UCSD-AML1 (cell line): ENCODE data around the gene CEP128.

Experiments
- DNase-seq: peaks from one replicate; lab custom pipeline; 2025; ENCODE audit not compliant: unreplicated experiment; lab: John Stamatoyannopoulos, UW

Gene CEP128

DNA sequence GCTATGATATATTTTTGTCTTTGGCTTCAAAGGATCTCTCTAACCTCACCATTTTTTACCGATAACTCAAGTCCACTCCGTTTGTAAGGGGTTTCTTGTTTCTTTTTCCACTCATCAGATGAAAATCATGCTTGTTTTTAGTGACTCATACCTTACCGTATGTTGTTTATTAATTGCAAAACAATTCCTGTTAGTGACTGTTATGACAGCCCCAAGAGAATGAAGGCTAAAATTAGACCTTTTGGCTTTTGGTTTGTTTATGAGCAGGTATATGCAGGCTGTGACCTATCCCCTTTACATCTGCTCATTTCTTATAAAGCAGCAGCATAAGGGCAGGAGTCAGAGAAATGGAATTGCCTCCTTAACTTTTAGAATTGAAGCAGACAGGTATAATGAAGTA, 319.8 kb downstream of the CEP128 start:
- DNase-seq: no peak

DNA sequence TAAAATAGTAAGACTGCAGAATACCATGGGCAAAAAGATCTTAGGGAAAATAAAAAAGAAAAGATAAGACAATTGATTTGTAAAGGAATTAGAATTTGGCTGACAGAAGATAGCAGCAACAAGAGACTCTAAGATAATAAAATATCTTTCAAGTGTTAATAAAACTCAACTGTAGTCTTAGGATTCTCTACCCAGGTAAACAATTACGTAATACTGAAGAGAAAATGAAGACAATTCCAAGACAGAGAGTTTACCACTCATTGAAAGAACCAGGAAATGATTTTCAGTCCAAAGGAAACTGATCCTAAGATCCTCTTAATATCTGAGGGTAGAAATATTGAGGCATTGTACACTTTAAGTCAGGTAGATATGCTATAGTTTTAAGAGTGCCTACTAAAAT, 321.1 kb downstream of the CEP128 start:
- no peak for DNase-seq

DNA sequence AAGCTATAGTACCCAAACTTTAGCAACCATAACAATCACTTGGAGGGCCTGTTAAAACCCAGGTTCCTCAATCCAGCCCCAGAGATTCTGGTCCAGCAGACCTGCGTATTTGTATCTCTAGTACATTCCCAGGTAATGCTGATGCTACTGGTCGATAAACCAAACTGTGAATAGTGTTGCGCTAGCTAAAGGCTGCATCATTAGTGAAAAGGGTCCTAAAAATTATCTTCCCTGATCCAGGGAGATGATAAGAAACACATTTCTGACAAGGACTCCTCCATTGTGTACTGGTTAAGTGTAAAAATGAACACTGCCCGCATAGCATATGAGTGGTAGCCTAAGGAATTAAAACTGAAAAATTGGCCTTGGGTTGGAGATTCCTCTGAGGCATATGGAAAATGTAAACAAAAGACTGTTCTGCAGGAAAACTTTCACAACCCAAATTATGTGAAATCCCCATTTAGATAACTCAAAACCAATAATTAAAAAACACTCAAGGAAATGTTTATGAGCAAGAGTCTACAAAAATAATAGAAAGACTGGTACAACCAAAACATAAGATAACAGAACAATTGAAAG, 322.7 kb downstream of the CEP128 start:
- DNase-seq: no peak

DNA sequence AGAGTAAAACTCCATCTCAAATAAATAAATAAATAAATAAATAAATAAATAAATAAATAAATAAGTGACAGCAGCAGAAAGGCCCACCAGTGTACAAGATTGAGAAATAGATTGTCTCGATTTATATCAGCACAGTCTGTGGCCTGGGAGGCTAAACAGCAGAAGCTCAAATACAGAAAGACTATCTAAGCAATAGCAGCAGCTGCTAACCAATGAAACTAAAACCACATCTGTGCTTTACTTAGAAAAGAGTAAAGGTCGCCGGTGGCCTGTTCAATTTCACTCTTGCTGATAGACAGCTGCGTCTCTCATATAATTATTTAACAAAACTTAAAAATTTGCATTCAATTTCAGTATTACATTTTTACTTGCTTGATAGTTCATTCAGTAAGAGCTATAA, 325.7 kb downstream of the CEP128 start:
- no peak for DNase-seq

DNA sequence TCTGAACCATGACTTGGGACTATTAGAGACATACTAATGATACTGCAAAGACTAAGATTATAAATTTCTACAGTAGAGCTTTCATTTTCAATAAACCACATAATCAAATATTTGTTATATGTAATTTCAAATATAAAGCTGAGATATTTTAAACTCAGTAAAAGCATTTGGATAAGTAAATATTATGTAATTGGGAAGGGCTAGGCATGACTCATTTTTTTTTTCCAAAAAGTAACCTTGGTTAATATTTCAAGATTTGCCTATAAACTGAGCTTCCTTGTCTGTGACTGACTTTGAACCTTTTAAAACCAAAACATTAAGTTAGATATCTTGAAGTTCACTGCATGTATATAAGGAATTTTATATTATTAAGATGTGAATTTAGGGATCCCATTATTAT, 332.5 kb downstream of the CEP128 start:
- DNase-seq: no peak

DNA sequence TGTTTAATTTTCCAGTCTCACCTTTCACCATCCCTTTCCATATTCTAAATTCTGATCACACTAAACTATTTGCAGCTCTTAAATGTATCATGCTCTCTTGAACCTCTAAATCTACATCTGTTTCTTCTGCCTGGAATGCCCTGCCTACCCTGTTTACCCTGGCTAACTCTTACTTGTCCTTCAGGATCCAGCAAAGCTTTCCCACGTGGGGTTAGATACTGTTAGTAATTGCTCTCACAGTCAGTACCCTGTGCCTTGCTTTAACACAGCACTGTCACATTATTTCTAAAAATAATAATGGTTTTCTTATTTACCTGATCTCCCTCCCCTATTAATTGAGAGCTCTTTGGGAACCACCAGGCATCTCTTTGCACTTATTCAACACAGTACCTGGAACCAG, 333.0 kb downstream of the CEP128 start:
- no peak for DNase-seq

DNA sequence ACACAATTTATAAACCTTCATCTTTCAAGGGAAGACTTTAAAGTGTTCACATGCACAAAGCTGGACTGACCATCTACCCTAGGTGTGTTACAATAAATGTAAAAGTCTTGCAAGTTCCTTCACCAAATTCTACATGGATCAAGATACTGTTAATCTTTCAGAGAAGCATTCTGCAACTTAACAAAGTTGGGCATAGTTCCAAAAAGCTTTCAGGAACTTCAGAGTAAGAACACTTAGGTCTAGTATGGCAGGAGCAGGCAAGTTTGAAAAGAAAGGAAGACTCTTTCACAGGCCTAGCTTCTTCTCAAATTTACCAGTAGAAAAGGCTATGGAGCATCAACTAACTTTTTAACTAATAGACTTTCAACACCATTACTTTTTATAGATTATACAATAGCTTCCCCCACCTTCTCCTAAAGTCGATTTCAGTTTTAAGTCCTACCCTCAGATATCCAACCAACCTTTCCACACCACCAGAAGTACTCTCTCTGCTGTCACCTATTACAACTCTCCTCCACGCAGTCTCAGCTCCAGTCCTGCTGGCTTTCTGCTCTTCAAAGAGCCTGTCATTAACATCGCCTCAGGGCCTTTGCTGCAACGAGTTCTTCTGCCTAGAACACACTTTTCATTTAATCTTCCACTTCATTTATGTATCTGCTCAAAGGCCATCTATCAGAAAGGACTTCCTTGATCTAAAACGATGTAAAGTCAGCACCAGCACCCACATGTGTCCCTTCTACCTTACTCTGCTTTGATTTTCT, 333.9 kb downstream of the CEP128 start:
- peak; percentile 8 for DNase-seq

DNA sequence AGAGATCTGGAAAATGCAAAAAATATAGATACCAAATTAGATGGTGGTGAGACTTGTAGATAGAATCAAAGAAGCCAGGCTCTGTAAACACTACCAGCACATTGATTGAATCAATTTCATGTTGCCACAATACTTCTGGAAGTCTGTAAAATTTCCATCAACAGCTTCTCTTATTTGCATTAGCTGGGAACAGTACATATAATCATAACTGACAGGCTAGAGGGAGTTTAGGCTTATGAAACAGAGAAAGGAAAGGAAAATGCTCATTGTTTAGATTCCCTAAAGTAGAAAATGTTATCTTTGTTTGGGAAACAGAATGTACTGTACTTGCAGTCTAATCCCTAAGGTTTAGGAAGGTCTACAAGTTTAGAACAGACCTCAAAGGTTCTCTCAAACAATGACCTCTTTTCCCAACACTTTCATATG, 335.2 kb downstream of the CEP128 start:
- DNase-seq: no peak

DNA sequence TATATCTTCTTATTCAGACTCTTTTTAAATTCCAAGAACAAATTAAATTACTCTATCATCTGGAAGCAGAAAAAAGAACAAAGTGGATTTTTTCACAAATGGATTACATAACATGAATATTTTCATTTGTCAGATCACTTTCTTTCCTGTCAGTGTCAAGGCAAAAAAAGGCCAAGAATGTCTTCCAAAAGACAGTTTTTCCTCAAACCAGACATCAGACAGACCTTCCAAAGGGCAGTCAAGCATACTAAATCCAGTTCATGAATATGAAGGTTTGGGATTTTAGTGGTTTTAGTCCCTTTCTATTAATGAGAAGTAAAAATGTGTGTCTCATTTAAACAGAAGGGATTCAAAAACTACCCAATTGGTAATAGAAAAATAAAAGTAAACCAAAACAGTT, 336.0 kb downstream of the CEP128 start:
- DNase-seq: no peak

DNA sequence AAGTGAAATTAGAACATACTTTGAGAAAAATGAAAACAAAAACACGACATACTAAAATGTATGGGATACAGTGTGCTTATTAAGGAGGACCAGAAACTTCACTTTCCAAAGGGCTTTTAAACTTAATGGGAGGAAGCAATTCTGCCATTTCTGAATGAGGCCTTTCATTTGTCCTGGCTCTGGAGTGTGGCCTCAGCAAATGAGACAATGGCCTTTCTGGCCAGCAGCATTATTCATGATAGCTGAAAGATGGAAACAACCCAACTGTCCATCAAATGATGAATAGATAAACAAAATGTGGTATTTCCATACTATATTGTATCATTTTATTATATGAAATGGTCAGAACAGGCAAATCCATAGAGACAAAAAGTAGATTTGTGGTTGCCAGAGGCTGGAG, 338.6 kb downstream of the CEP128 start:
- no peak for DNase-seq

DNA sequence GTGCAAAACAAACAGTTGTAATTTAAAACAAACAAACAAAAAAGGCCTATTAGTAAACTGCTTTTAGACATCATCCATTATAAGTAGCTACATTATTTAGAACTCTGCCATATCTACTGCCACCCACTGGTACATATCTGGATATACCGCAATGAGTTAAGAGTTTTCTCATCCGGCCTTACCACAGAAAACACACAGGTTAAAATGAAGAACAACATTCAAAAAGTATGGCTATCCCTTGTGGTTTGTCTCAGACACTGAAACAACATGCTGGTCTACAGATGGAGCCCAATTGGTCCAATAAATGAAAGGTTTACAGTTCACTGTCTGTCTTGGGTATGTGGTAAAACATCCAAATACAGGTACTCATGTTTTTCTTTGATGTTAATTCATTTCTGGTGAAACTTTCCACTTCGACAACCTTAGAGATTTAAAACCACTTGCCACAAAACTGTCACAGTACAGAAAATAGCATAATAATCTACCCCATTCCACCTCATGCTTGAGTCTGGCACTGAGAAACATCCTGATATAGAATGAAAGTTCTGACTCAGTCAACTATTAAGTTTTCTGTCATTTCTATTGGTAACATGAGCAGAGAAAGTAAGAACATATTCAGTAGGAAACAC, 354.3 kb downstream of the CEP128 start:
- no peak for DNase-seq

DNA sequence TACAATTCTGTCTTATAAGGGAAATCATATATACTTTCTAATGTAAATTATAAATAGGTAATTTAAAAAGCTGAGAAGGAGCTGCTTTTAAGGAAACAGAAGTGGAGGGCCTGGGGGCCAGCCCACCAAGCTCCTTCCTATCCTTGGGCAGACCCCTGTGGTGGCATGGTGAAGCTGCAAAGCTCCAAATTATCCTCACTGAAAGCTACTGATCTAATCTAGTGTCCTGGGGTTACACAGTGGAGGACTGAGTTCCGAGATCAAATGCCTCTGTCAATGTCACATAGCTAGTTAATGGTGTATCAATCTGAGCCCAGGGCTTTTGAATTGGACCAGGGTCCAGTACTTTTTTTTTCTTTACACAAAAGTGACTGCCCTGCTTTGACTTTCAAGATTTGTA, 355.4 kb downstream of the CEP128 start:
- DNase-seq: no peak

DNA sequence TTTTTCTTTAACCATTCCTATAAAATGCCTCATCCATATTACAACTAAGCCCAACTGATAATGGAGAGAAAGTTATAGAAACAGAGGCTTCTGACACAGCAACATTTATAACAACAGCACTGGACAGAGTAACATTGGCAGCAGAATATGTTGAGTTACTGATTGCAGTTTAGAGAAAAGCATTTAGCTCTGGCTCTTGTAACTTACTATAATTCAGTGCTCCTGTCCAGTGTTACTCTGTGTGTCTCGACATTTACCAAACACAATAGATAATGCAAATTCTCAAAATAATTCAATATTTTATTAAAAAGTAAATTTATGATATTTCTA, 356.1 kb downstream of the CEP128 start:
- DNase-seq: no peak

DNA sequence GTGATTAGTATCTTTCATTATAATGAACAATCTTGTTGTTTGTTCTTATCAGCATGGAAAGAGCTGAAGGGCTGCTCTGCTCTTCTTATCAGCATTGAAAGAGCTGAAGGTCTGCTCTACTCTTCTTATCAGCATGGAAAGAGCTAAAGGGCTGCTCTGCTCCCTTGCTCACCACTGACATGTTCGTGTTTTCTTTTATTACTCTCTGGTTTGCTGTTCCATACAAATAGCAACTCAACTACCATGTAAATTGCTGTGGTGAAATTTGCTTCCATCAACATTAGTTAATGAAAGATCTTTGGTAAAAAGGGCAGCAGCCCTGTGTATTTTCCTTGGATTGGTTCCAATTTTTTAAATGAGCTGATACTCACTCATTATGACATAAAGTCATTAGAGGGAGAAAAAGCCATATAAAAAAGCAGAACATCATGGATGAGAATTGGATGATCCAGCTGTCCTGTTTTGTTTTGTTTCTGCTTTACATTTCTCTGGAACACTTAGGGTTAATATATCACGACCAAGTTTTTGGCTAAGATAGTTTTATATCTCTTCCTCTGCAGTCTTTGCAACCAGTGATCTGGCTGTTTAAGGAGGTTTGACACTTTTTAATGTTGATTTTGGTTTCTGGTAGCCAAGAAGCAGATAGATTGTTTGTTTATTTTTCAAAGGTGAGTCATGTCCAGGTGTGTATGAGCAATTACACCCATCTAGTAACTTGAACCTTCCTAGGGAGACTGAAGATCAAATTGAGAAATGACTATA, 356.6 kb downstream of the CEP128 start:
- DNase-seq: no peak

DNA sequence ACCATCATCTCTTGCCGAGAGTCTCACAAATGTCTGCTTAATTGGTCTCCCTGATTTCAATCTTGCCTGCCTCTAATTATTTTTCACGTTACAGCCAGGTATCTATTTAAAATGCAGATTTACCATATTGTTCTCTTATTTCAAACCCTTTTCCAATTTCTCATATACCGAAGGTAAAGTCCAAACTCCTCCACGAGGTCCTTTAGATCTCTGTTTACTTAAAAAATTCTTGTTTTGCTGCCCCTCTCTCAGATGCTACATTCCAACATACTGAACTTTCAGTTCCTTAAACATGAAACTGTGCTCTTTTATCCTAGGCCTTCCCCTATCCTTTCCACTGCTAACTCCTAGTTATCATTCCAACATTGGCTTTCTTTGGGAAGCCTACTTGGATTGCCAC, 363.9 kb downstream of the CEP128 start:
- no peak for DNase-seq

DNA sequence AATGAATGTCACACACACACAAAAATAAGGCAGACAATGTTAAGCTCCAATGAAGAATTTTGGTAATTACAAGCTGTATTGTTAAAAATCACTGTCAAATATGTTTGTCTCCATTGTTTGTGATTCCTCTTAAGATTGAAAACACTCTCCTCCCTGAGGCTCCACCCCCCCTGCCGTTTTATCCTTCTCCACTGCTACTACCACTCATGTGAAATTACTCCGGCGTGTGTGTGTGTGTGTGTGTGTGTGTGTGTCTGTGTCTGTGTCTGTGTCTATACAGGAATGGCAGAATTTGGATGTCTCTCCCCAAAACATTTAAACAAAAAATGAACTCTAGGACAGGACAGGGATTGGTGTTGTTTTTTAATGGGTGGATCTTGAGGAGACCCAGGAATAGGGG, 365.1 kb downstream of the CEP128 start:
- DNase-seq: no peak

DNA sequence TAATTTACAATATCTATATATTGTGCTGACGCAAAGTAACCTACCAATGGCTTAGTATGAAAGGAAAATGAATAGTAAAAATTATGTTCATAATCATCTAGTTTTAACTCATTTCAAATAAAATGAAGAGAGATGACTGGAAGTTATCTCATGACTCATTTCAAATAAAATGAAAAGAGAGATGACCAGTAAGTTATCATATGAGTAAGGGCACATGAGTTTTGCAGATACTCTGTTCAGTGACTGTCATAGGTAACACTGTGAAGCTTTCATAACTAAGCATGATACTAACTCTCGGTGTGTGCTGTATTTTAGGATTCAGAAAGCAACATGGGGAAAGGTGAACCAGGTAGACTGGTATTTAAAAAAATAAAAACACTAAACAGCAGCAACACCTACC, 365.8 kb downstream of the CEP128 start:
- DNase-seq: no peak

DNA sequence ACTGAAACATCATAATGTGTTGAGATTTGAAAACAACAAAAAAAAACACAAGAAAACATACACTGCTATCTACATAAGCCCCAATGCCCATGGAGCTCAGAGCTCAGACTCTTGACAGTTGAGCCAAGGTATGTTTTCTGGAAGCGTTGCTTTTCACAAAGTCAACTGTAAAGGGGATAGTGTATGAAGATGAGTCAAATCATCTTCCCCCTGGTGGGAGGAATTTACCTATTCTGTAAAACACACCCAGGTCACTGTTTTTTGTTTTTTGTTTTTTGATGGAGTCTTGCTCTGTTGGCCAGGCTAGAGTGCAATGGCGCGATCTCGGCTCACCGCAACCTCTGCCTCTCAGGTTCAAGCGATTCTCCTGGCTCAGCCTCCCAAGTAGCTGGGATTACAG, 368.9 kb downstream of the CEP128 start:
- no peak for DNase-seq

DNA sequence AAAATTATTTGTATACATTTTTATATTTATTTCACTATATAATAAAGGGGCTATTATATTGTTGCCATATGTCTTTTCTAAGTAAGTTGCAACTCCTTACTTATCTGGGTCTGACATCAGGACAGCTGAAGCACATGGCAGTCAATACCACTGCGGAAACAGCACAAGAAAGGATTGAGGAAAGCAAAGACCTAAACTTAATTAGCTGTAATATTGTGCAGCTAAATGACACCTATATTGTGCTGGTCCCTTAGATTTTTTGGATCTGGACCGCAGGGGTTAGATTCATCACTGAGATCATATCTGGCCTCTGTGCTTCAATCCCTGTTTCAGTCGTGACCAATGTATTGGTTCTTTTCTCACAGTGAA, 370.6 kb downstream of the CEP128 start:
- DNase-seq: no peak

DNA sequence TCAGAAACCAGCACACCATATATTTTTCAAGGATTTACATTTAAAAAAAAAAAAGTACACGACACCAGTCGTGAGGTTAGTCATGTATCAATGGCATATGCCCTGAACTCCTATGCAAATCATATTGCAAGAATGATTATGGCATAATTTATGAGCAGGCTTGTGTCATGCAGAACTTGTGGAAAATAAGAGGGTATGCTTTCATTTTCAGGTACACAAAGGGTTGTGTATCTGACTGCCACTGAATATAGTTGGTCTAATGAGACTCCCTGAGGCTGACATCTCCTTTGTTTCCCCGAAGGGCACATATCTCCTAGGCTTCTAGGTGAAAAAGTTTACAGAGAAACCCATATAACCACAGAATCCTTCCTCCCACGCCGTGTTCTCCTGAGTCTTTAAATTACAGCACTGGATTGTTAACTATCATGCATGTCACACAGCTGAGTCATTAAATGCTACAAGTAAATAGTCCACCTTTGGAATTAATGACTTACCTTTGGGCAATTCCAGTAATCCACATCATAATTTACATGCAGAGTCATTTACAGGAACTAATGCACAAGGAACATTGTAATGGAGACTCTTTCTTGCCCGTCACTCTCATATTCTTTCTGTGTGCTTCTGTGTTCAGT, 373.5 kb downstream of the CEP128 start:
- DNase-seq: no peak

DNA sequence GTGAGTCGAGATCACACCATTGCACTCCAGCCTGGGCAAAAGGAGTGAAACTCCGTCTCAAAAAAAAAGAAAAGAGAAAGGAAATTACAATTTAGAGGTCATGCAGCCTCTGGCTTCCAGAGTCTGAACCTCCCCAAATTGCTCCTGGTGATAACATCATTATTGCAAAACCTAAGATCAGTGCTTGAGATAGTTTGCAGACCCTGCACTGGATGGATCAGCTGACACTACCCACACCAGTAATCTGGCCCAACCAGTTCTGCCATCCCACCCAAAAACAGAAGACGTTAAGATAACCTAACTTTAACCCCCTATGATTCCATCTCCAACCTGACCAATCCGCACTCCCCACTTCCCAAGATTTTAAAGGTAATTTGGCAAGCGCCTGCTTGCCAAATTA, 376.5 kb downstream of the CEP128 start:
- no peak for DNase-seq

DNA sequence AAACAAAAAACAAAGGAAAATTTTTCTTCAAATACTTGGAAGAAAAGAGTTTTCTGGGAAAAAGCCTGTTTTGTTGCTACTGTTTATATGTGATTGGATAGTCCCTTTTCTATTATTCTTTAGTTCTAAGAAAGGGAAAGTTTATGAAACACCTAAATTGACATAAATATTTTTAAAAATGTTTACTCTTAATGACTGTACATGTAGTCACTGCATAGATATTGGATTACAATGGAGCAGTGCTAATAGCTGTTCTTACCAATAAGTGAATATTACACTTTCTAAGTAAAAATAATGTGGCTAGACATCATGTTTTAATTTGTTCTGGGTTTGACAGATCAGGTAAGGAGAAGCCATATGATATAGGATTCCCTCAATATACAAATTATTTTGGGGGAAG, 377.5 kb downstream of the CEP128 start:
- DNase-seq: no peak
